Effector memory CD4-positive, alpha-beta T cell (primary cell): Measurements from ENCODE around the gene NQO1.
"Not testable (repeated sequence)": the region's sequence is repeated elsewhere in the genome, so short reads cannot be mapped to it uniquely, and the experiment has no call there.

ENCODE experiments used
- DNase-seq, 3 donors: peaks; one replicate each; pipeline ENCODE4 v3.0.0-alpha.2; 2020
- H3K27ac ChIP-seq: 2 replicates; pipeline ENCODE4 v1.7.0; 2013; ENCODE audit warnings: mild to moderate bottlenecking, low read length, moderate library complexity; ENCODE audit not compliant: insufficient read depth, poor library complexity, severe bottlenecking
- H3K27me3 ChIP-seq: replicated peaks from 2 replicates; pipeline ENCODE4 v1.7.0; 2013; ENCODE audit warnings: mild to moderate bottlenecking, low read length; ENCODE audit not compliant: insufficient read depth, control insufficient read depth, poor library complexity, severe bottlenecking
- H3K36me3 ChIP-seq: 2 replicates; pipeline ENCODE4 v1.7.0; 2013; ENCODE audit warnings: mild to moderate bottlenecking, low read length, moderate library complexity; ENCODE audit not compliant: control insufficient read depth, insufficient read depth
- H3K4me1 ChIP-seq: 2 replicates; pipeline ENCODE4 v1.7.0; 2013; ENCODE audit warnings: low read length, mild to moderate bottlenecking; ENCODE audit not compliant: control insufficient read depth, insufficient read depth, poor library complexity, severe bottlenecking
- H3K4me3 ChIP-seq: 2 replicates; pipeline ENCODE4 v1.7.0; 2013; ENCODE audit warnings: low read length, low read depth, mild to moderate bottlenecking; ENCODE audit not compliant: insufficient read depth, poor library complexity, severe bottlenecking
- H3K9me3 ChIP-seq: 2 replicates; pipeline ENCODE4 v1.7.0; 2013; ENCODE audit warnings: mild to moderate bottlenecking, low read length, moderate library complexity; ENCODE audit not compliant: control insufficient read depth

NQO1 gene

GRCh38 chr16:69744363-69745231 is 18.2 kb upstream of the NQO1 start:
- DNase-seq, result no peak
- peaks cover 88% of the 10 kb centered on the region for H3K36me3 ChIP-seq
- no peak overlapping the region for H3K4me3 ChIP-seq
- no peaks in the 10 kb centered on the region for H3K4me1 ChIP-seq
- no peaks in the 10 kb centered on the region for H3K27me3 ChIP-seq
- H3K27ac ChIP-seq, result no peak overlapping the region
- no peaks in the 10 kb centered on the region for H3K9me3 ChIP-seq

GRCh38 chr16:69741951-69742904 is 15.9 kb upstream of the NQO1 start:
- DNase-seq, result no peak
- Histone ChIP-seq H3K27ac (no peak overlapping the region), H3K36me3 (peaks cover 67% of the 10 kb centered on the region), H3K27me3 (no peaks in the 10 kb centered on the region), H3K4me1 (no peaks in the 10 kb centered on the region), H3K9me3 (no peaks in the 10 kb centered on the region), H3K4me3 (no peak overlapping the region)

- Histone ChIP-seq H3K4me1 (no peaks in the 10 kb centered on the region), H3K36me3 (peaks cover 60% of the 10 kb centered on the region), H3K27me3 (no peaks in the 10 kb centered on the region), H3K27ac (no peak overlapping the region), H3K4me3 (no peak overlapping the region), H3K9me3 (no peaks in the 10 kb centered on the region)
- DNase-seq, result no peak
Observed at GRCh38 chr16:69741519-69741918, 15.2 kb upstream of the NQO1 start.

GRCh38 chr16:69732101-69732500 is 5.7 kb upstream of the NQO1 start:
- H3K4me1 ChIP-seq, result peaks cover 4% of the 10 kb centered on the region
- H3K36me3 ChIP-seq, result no peaks in the 10 kb centered on the region
- H3K27me3 ChIP-seq, result no peaks in the 10 kb centered on the region
- H3K9me3 ChIP-seq, result no peaks in the 10 kb centered on the region
- no peak overlapping the region for H3K4me3 ChIP-seq
- no peak for DNase-seq
- no peak overlapping the region for H3K27ac ChIP-seq

GRCh38 chr16:69731280-69731679 is 4.9 kb upstream of the NQO1 start:
- H3K4me3 ChIP-seq, H3K27ac ChIP-seq, H3K36me3 ChIP-seq, DNase-seq, H3K27me3 ChIP-seq, H3K9me3 ChIP-seq: not testable (repeated sequence)
- H3K4me1 ChIP-seq, result peaks cover 12% of the 10 kb centered on the region

GRCh38 chr16:69729030-69729429 is 2.7 kb upstream of the NQO1 start:
- H3K9me3 ChIP-seq, H3K4me3 ChIP-seq, DNase-seq, H3K27ac ChIP-seq, H3K27me3 ChIP-seq, H3K36me3 ChIP-seq: not testable (repeated sequence)
- H3K4me1 ChIP-seq, result peaks cover 16% of the 10 kb centered on the region

- no peak for DNase-seq
- no peak overlapping the region for H3K4me3 ChIP-seq
- no peaks in the 10 kb centered on the region for H3K36me3 ChIP-seq
- H3K4me1 ChIP-seq, result peaks cover 16% of the 10 kb centered on the region
- no peak overlapping the region for H3K27ac ChIP-seq
- H3K27me3 ChIP-seq, result no peaks in the 10 kb centered on the region
- no peaks in the 10 kb centered on the region for H3K9me3 ChIP-seq
Observed at GRCh38 chr16:69727916-69728270, 1.5 kb upstream of the NQO1 start.

GRCh38 chr16:69725480-69726312 is 664 bp downstream of the NQO1 start:
- H3K27me3 ChIP-seq, result no peaks in the 10 kb centered on the region
- peaks cover 16% of the 10 kb centered on the region for H3K4me1 ChIP-seq
- no peak for DNase-seq
- H3K4me3 ChIP-seq, result peak overlapping the region; percentile 55
- no peaks in the 10 kb centered on the region for H3K9me3 ChIP-seq
- no peaks in the 10 kb centered on the region for H3K36me3 ChIP-seq
- peak overlapping the region; percentile 31 for H3K27ac ChIP-seq

GRCh38 chr16:69724981-69725479 is 1.3 kb downstream of the NQO1 start:
- no peak for DNase-seq
- no peak overlapping the region for H3K4me3 ChIP-seq
- no peak overlapping the region for H3K27ac ChIP-seq
- no peaks in the 10 kb centered on the region for H3K27me3 ChIP-seq
- H3K4me1 ChIP-seq, result peaks cover 16% of the 10 kb centered on the region
- H3K36me3 ChIP-seq, result no peaks in the 10 kb centered on the region
- H3K9me3 ChIP-seq, result no peaks in the 10 kb centered on the region
